ENCODE measurements around the gene BCL2. TPM values are rescaled to one million over a fixed set of nuclear protein-coding genes. Genes with fewer than 3 reads are reported as not detected.

BCL2 gene
- total RNA-seq, 4 donors from 2014 or later: 10.7 to 37.3 (median 24.2) TPM

- no peak for DNase-seq (ENCODE audit: low spot score in 2 of 2)
- TF ChIP-seq EP300 (IDR thresholded peaks at IDR 0.05) (no peak), CTCF (IDR thresholded peaks at IDR 0.05) (peak in 1 of 2 donors; percentile 31)
- H3K4me3 ChIP-seq: no peak overlapping the region
- H3K36me3 ChIP-seq: peaks cover 51% of the 10 kb centered on the region
- peaks cover 32% of the 10 kb centered on the region for H3K4me1 ChIP-seq
- 25% methylated on average over 5 of the region's 5 CpGs for WGBS
- no peaks in the 10 kb centered on the region for H3K9me3 ChIP-seq
- H3K27me3 ChIP-seq: no peaks in the 10 kb centered on the region
- no peak overlapping the region for H3K27ac ChIP-seq
Observed at GRCh38 chr18:63342206-63342605, 22.6 kb upstream of the BCL2 start.

- Histone ChIP-seq H3K27ac (no peak overlapping the region), H3K4me3 (no peak overlapping the region), H3K4me1 (peaks cover 16% of the 10 kb centered on the region), H3K36me3 (peaks cover 61% of the 10 kb centered on the region), H3K9me3 (no peaks in the 10 kb centered on the region), H3K27me3 (no peaks in the 10 kb centered on the region)
- TF ChIP-seq CTCF (IDR thresholded peaks at IDR 0.05): peak; percentile 9 to 33
- no peak for TF ChIP-seq EP300 (IDR thresholded peaks at IDR 0.05)
- DNase-seq (ENCODE audit: low spot score in 2 of 2): no peak
- 32% methylated on average over 4 of the region's 4 CpGs for WGBS
Observed at GRCh38 chr18:63339920-63340484, 20.4 kb upstream of the BCL2 start.

GRCh38 chr18:63336366-63337099 lies 17.0 kb upstream of the BCL2 start:
- Histone ChIP-seq H3K36me3 (peaks cover 67% of the 10 kb centered on the region), H3K4me3 (no peak overlapping the region), H3K27ac (peak overlapping the region; percentile 77), H3K9me3 (no peaks in the 10 kb centered on the region), H3K4me1 (peaks cover 9% of the 10 kb centered on the region), H3K27me3 (no peaks in the 10 kb centered on the region)
- DNase-seq (ENCODE audit: low spot score in 2 of 2): no peak
- no peak for TF ChIP-seq POLR2AphosphoS5 (IDR thresholded peaks at IDR 0.05)
- no peak for TF ChIP-seq EP300 (IDR thresholded peaks at IDR 0.05)
- TF ChIP-seq CTCF (IDR thresholded peaks at IDR 0.05): no peak
- no peak for TF ChIP-seq POLR2A (IDR thresholded peaks at IDR 0.05)
- 30% methylated on average over 8 of the region's 8 CpGs for WGBS

GRCh38 chr18:63331105-63331504 lies 11.5 kb upstream of the BCL2 start:
- H3K27ac ChIP-seq: no peak overlapping the region
- WGBS: 86% methylated on average over 4 of the region's 4 CpGs
- TF ChIP-seq EP300 (IDR thresholded peaks at IDR 0.05) (no peak), POLR2A (IDR thresholded peaks at IDR 0.05) (no peak), POLR2AphosphoS5 (IDR thresholded peaks at IDR 0.05) (no peak), CTCF (IDR thresholded peaks at IDR 0.05) (no peak)
- H3K4me3 ChIP-seq: no peak overlapping the region
- no peaks in the 10 kb centered on the region for H3K9me3 ChIP-seq
- H3K36me3 ChIP-seq: peaks cover 54% of the 10 kb centered on the region
- peaks cover 4% of the 10 kb centered on the region for H3K4me1 ChIP-seq
- DNase-seq (ENCODE audit: low spot score in 2 of 2): no peak
- H3K27me3 ChIP-seq: no peaks in the 10 kb centered on the region

GRCh38 chr18:63329431-63330145 lies 10.0 kb upstream of the BCL2 start:
- TF ChIP-seq POLR2A (IDR thresholded peaks at IDR 0.05): no peak
- no peak for TF ChIP-seq EP300 (IDR thresholded peaks at IDR 0.05)
- TF ChIP-seq CTCF (IDR thresholded peaks at IDR 0.05): no peak
- TF ChIP-seq POLR2AphosphoS5 (IDR thresholded peaks at IDR 0.05): no peak
- Histone ChIP-seq H3K36me3 (peaks cover 40% of the 10 kb centered on the region), H3K9me3 (no peaks in the 10 kb centered on the region), H3K27ac (no peak overlapping the region), H3K4me3 (no peak overlapping the region), H3K4me1 (no peaks in the 10 kb centered on the region), H3K27me3 (no peaks in the 10 kb centered on the region)
- WGBS: 57% methylated on average over 7 of the region's 7 CpGs
- no peak for DNase-seq (ENCODE audit: low spot score in 2 of 2)
